Subcutaneous adipose tissue (tissue), 4 donors: ENCODE results near the gene ADAMTS3. TPM values are rescaled to one million over a fixed set of nuclear protein-coding genes. Genes with fewer than 3 reads are reported as not detected.

Source experiments
- CTCF ChIP-seq: fragments of 450-650 bp; IDR thresholded peaks from one replicate; pipeline ENCODE4 v1.5.1; 2016; ENCODE audit warnings: low read depth, mild to moderate bottlenecking, control low read depth, antibody characterized with exemption, moderate library complexity
- total RNA-seq, 4 donors: library from RNA; depleted of rRNA; stranded (reverse); fragments of >200 nt; gene quantifications; one replicate each; pipeline ENCODE4 v1.1.0, GENCODE V29; 2016

ADAMTS3 gene
- total RNA-seq, 4 donors from 2014 or later = 1.3 to 4.4 (median 1.8) TPM

GRCh38 chr4:72448231-72448630 is 120.8 kb downstream of the ADAMTS3 start:
- TF ChIP-seq CTCF = no peak

DNA sequence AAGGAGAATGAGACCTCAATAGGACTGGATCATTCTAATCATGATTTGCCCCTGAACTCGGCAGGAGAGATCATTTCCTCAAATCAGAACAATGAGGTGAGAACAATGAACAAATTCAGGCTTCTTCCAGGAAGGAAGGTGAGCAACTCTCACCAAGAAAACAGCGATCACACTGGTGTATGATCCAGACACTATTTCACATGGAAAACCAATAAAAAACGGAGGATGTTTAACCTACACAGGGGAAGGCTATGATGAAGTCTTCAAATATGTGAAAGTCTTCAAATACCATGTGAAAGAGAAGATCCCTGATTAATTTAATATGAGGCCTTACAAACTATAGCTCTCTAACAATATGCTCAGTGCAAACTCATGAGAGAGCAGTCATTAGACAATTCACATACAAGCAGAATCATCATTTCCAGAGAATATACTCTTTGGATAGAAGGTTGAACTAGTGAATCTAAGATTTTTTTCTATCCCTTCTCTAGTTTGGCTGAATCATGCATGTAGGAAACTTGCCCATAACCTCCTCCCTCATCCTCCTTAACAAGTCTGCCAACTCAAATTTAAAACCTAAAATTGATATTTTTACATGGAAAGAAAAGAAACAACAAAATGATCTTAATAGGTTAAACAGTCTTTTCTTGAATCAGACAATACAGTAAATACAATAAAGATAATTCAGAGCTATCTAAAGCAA is 122.5 kb downstream of the ADAMTS3 start:
- TF ChIP-seq CTCF = no peak

- no peak for TF ChIP-seq CTCF
Measured at GRCh38 chr4:72444092-72444491, 124.9 kb downstream of the ADAMTS3 start.

GRCh38 chr4:72442715-72443114 is 126.3 kb downstream of the ADAMTS3 start:
- no peak for TF ChIP-seq CTCF

- TF ChIP-seq CTCF = no peak
Measured at GRCh38 chr4:72442147-72442546, 126.9 kb downstream of the ADAMTS3 start.

DNA sequence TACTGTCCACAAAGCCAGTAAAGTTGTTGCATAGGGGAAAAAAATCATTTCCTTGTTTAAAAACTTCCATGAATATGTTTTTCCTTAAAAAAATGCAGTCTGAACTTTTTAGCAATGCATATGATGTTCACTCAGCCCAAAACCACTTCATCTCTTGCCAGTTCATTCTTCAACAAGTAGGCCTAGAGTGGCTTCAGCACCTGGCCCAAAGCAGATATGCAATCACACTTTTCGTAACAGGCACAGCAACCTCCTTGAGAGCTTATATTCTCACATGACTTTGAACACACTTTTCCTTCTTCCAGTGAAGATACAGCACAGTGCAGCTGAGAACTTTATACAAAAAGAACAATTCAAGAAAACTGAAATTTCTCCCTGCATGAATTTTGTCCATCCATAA is 128.6 kb downstream of the ADAMTS3 start:
- TF ChIP-seq CTCF = no peak

GRCh38 chr4:72432975-72433374 is 136.0 kb downstream of the ADAMTS3 start:
- TF ChIP-seq CTCF = no peak
